Measurements from ENCODE around the gene BICC1.

BICC1 gene

GRCh38 chr10:58706836-58707235 lies 194.2 kb downstream of the BICC1 start:
- no peak for ATAC-seq

GRCh38 chr10:58712141-58712540 lies 199.5 kb downstream of the BICC1 start:
- DNase-seq (no peak), ATAC-seq (no peak)

More at GRCh38 chr10:58706836-58707235, 194.2 kb downstream of the BICC1 start:
- no peak for DNase-seq

- DNase-seq (no peak), ATAC-seq (no peak)
These were observed 200.3 kb downstream of the BICC1 start for GRCh38 chr10:58712982-58713381.

- DNase-seq: no peak
- no peak for ATAC-seq
These were observed 201.7 kb downstream of the BICC1 start for GRCh38 chr10:58714409-58714808.

GRCh38 chr10:58715061-58715460 lies 202.4 kb downstream of the BICC1 start:
- ATAC-seq: no peak
- DNase-seq: no peak

- no peak for DNase-seq
- no peak for ATAC-seq
These were observed 205.9 kb downstream of the BICC1 start for GRCh38 chr10:58718596-58718995.

GRCh38 chr10:58721601-58722281 lies 209.1 kb downstream of the BICC1 start:
- ATAC-seq: no peak
- no peak for DNase-seq

- no peak for DNase-seq
- ATAC-seq: no peak
These were observed 210.5 kb downstream of the BICC1 start for GRCh38 chr10:58723186-58723585.

- ATAC-seq (no peak), DNase-seq (no peak)
These were observed 211.3 kb downstream of the BICC1 start for GRCh38 chr10:58723966-58724365.

- DNase-seq (no peak), ATAC-seq (no peak)
These were observed 212.1 kb downstream of the BICC1 start for GRCh38 chr10:58724781-58725180.

GRCh38 chr10:58725901-58726300 lies 213.2 kb downstream of the BICC1 start:
- ATAC-seq (no peak), DNase-seq (no peak)

- DNase-seq (no peak), ATAC-seq (no peak)
These were observed 215.0 kb downstream of the BICC1 start for GRCh38 chr10:58727633-58728032.

- DNase-seq (no peak), ATAC-seq (no peak)
These were observed 218.6 kb downstream of the BICC1 start for GRCh38 chr10:58731276-58731675.

GRCh38 chr10:58733436-58733835 lies 220.8 kb downstream of the BICC1 start:
- DNase-seq: no peak
- no peak for ATAC-seq

GRCh38 chr10:58734116-58734515 lies 221.4 kb downstream of the BICC1 start:
- no peak for DNase-seq
- no peak for ATAC-seq

- DNase-seq: no peak
- ATAC-seq: no peak
These were observed 222.0 kb downstream of the BICC1 start for GRCh38 chr10:58734664-58735063.

GRCh38 chr10:58735087-58735486 lies 222.4 kb downstream of the BICC1 start:
- DNase-seq (no peak), ATAC-seq (no peak)

GRCh38 chr10:58740620-58741369 lies 228.1 kb downstream of the BICC1 start:
- no peak for DNase-seq
- ATAC-seq: no peak

- no peak for DNase-seq
- no peak for ATAC-seq
These were observed 229.0 kb downstream of the BICC1 start for GRCh38 chr10:58741673-58742072.

GRCh38 chr10:58742141-58742540 lies 229.5 kb downstream of the BICC1 start:
- DNase-seq: no peak
- no peak for ATAC-seq

GRCh38 chr10:58743466-58744115 lies 230.9 kb downstream of the BICC1 start:
- ATAC-seq (no peak), DNase-seq (no peak)

GRCh38 chr10:58746474-58747185 lies 234.0 kb downstream of the BICC1 start:
- no peak for ATAC-seq
- no peak for DNase-seq

- DNase-seq: no peak
- no peak for ATAC-seq
These were observed 235.0 kb downstream of the BICC1 start for GRCh38 chr10:58747687-58748086.
